Activated effector memory CD4-positive, alpha-beta T cell treated with anti-CD3 and anti-CD28 coated beads, Interleukin-2, amount 50 U/mL, for 16 hours (primary cell): ENCODE data around the gene USP6NL.
"Not testable (repeated sequence)": the region's sequence is repeated elsewhere in the genome, so short reads cannot be mapped to it uniquely, and the experiment has no call there.

Source experiments
- DNase-seq: peaks from one replicate; pipeline ENCODE4 v3.0.0-alpha.2; 2020

Gene USP6NL

GRCh38 chr10:11611248-11612020 lies at the start of gene USP6NL:
USP6NL (minus strand) TSS chr10:11611650; CDS start chr10:11597634, 14,016 bp downstream.
- peak; percentile 89 for DNase-seq

GRCh38 chr10:11658801-11659368 lies 47.4 kb upstream of the USP6NL start:
- no peak for DNase-seq

GRCh38 chr10:11655836-11656235 lies 44.4 kb upstream of the USP6NL start:
- DNase-seq: no peak

- DNase-seq: no peak
Measured at GRCh38 chr10:11654659-11655058, 43.2 kb upstream of the USP6NL start.

- no peak for DNase-seq
Measured at GRCh38 chr10:11653758-11654471, 42.5 kb upstream of the USP6NL start.

GRCh38 chr10:11647676-11648075 lies 36.2 kb upstream of the USP6NL start:
- no peak for DNase-seq

GRCh38 chr10:11646450-11646849 lies 35.0 kb upstream of the USP6NL start:
- no peak for DNase-seq

GRCh38 chr10:11643039-11643438 lies 31.6 kb upstream of the USP6NL start:
- DNase-seq: no peak

- DNase-seq: no peak
Measured at GRCh38 chr10:11642566-11642965, 31.1 kb upstream of the USP6NL start.

- DNase-seq: no peak
Measured at GRCh38 chr10:11639849-11640764, 28.7 kb upstream of the USP6NL start.

- no peak for DNase-seq
Measured at GRCh38 chr10:11639362-11639761, 27.9 kb upstream of the USP6NL start.

GRCh38 chr10:11638055-11638698 lies 26.7 kb upstream of the USP6NL start:
- DNase-seq: no peak

- no peak for DNase-seq
Measured at GRCh38 chr10:11636697-11637303, 25.4 kb upstream of the USP6NL start.

GRCh38 chr10:11631890-11632587 lies 20.6 kb upstream of the USP6NL start:
- DNase-seq: no peak

GRCh38 chr10:11631291-11631690 lies 19.8 kb upstream of the USP6NL start:
- DNase-seq: no peak

GRCh38 chr10:11629731-11630130 lies 18.3 kb upstream of the USP6NL start:
- no peak for DNase-seq

GRCh38 chr10:11627941-11628340 lies 16.5 kb upstream of the USP6NL start:
- not testable (repeated sequence) for DNase-seq

- no peak for DNase-seq
Measured at GRCh38 chr10:11626071-11626470, 14.6 kb upstream of the USP6NL start.

GRCh38 chr10:11625019-11625735 lies 13.7 kb upstream of the USP6NL start:
- DNase-seq: no peak

GRCh38 chr10:11617233-11617632 lies 5.8 kb upstream of the USP6NL start:
- no peak for DNase-seq

- DNase-seq: no peak
Measured at GRCh38 chr10:11616021-11616420, 4.6 kb upstream of the USP6NL start.
